Renal cortex interstitium (tissue), 11 donors: ENCODE data around the gene DDI2. TPM values are rescaled to one million over a fixed set of nuclear protein-coding genes. Genes with fewer than 3 reads are reported as not detected.
A peak's percentile ranks its signal among the peaks of the same experiment; 100 is the strongest.

ENCODE experiments used
- DNase-seq, 11 donors: peaks; one replicate each; pipeline ENCODE4 v3.0.0-alpha.2; 2013; ENCODE audit warnings: low read depth in 9 of 11, low spot score in 4 of 11; ENCODE audit errors: extremely low read depth in 1 of 11
- polyA plus RNA-seq, 3 donors: library from polyadenylated mRNA; unstranded; fragments of 120-200 nt; gene quantifications; one replicate each; pipeline ENCODE4 v1.2.1, GENCODE V29; 2013; ENCODE audit not compliant: insufficient read length in 3 of 3

The DDI2 gene
- polyA plus RNA-seq, 3 donors: 19.3 to 24.9 (median 22.1) TPM

DNA sequence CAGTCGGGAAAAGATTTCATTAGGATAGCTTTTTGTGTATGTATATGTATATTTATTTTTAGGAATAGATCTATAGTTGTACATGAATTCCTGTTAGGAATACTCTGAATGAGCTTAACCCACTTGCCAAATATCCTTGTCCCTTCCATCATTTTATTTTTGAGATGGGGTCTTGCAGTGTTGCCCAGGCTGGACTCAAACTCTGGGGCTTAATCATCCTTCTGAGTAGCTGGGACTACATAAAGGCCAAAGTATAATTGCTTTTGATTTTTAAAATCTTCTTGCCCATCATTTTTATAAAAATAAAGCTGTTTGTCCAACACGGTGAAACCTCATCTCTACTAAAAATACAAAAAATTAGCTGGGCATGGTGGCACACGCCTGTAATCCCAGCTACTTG is 46.7 kb downstream of the DDI2 start:
- no peak for DNase-seq

DNA sequence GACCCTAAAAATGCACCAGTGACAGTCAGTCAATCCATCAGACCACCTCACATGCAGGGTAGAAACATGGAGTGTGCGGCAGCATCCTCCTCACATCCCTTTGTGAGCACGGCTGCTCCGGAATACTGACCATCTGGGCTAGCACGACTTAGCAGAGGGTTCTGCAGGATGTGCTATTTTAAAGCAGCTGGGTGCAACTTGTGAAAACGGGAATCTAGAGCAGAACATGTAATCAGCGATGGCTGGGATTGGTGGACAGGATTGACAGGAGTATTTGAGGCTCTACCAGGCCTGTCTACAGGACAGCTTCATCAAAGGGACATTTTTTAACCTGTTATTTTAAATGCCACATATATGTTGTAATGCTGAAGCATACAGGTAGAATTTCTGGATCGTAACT is 50.1 kb downstream of the DDI2 start:
- no peak for DNase-seq

DNA sequence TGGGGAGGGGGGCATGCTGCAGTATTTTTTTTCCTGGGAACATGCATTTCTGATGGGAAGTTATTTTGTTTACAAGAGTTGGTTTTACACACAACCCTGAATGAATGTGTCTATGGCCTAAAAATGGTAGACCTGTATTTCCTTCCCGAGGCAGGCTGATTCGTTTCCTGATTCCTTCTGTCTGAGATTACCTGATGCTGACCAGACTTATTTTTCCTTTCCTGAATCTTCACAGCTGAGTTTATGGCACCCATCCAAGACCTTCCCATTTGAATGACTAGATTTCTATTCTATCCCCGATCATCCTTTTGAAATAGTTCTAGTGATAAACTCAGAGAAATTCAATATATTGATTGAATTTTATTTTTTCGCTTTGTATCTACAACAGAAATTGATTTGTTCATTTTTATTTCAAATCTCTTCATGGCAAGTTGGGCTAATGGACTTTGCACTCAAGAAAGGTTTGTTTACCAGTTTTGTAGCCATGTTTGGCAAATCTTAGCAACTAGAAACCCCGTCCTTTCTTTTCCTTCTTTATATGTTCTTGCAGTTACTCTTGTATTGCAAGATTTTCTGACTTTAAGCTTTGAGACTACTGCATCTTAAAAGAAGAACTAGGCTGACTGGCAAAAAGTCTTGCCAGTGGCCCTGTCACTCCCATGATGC is 51.0 kb downstream of the DDI2 start:
- no peak for DNase-seq

DNA sequence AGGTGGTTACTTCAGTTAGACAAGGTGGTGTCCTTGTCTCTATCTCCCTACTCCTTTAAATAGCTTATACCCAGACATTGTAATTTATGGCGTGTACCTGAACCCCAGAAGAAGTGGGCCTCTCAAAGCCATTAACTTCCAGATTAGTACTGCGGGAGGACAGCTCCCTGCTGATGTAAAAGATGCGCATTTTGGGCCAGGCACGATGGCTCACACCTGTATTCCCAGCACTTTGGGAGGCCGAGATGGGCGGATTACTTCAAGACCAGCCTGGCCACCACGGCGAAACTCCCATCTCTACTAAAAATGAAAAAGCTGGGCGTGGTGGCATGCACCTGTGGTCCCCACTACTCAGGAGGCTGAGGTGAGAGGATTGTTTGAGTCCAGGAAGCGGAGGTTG is 51.8 kb downstream of the DDI2 start:
- DNase-seq: no peak

DNA sequence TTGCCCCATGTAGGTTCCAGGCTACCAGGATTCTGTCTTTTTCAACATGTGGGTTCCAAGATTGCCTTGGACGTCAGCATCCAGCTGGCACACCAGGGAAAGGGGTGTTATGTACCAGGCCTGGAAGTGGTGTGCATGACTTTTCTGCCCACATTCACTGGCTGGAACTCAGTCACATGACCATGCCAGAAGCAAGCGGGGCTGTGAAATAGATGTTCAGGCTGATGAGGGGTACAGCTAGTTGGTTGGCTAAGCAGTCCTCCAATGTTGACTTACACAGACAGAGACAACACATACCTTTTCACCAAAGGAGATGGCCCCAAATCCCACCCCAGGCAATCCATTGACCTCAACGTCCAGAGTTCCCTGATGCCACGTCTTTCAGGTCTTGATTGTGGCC is 52.6 kb downstream of the DDI2 start:
- no peak for DNase-seq

DNA sequence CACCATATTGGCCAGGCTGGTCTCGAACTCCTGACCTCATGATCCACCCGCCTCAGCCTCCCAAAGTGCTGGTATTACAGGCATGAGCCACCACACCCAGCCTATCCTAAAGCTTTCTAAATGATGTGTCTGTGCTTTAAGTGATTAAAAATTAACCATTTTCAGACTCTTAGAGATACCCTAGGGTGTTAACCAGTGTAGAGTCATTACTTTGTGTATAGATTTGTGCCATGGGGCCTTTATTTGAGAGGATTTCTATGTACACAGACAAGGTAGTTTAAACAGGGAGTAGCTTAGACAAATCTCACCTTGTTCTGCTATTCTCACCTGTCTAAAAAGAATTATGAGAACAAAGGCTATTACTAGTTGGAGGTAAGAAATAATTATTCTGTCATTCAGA is 54.2 kb downstream of the DDI2 start:
- DNase-seq: no peak

DNA sequence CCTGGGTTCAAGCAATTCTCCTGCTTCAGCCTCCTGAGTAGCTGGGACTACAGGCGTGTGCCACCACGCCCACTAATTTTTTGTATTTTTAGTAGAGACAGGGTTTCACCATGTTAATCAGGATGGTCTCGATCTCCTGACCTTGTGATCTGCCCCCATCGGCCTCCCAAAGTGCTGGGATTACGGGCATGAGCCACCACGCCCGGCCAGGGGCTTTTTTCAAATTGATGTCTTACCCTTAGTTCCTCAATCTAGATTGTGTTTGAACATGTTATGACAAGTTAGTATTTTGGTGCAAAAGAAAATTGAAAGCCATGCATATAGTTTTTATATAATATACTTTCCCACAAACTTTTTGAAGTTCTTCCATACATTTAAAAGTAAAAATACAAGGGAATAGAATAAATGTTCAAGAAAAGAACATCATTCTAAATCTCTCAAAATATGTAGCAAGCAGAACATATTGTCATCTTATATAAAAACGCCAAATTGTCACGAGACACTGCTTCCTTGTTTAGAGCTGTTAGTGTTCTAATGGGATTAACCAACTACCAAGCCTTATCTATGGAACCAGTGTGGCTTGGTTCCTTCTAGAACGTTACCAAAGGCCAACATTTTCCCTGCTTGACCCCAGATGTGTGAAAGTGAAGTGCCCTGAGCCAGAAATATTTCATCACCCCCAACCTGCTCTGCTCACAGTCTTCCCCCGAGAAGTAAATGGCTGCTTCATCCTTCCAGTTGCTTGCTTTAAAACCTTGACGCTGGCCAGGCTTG is 57.3 kb downstream of the DDI2 start:
- no peak for DNase-seq

DNA sequence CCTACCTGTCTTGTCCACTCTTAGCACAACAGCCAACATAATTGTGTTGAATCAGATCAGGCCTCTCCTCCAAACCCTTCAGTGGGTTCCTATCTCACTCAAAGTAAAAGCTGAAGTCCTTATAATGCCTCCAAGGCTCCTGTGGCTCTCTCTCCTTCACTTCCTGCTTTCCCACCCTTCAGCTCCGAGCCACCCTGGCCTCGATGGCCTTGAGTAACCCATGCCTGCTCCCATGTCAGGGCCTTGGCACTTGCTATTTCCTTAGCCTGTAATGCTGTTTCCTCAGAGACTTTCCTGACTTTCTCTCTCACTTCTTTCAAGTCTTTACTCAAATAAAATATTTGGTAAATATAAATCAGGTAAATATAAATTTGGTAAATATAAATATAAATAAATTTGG is 58.8 kb downstream of the DDI2 start:
- DNase-seq: no peak

DNA sequence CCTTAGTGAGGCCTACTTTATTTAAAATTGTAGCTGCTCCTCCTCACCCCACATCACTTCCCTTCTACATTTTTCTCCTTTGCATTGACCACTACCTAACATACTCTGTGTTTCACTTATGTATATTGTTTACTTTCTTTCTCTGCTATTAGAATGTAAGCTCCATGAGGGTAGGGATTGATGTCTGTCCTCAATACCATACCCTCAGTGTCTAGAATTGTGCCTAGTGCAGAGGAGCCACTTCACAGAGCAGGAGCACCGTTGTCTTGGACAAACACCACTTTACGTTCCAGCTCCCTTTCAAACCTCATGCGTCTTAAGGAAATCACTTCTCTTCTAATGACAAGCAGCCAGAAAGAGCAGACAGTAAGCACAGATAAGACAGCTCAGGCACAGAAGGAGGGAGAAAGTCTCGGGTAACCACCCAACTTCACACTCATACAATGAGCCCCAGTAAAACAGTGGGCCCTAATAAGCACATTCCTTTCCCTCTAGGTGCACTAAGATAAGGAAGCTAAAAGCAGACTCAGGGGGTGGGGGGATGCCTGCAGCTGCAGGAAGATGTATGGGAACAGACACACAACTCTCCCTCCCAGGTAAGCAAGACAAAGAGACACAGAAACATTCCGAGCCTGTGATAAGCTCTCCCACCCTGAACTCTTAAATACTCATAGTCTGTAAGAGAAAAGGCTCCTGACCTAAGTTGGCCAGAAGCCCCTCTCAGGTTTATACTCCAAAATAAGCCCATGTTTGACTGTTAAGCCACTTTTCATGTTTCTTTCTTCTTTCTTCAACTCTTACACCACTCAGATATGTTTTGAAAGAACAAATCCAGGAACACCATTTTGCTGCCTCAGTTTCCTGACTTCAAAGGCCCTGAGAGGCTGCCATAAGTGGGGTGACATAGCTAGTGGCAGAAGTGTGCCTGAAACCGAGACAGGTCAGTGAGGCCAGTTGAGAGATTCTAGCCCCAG is 59.7 kb downstream of the DDI2 start:
- no peak for DNase-seq

DNA sequence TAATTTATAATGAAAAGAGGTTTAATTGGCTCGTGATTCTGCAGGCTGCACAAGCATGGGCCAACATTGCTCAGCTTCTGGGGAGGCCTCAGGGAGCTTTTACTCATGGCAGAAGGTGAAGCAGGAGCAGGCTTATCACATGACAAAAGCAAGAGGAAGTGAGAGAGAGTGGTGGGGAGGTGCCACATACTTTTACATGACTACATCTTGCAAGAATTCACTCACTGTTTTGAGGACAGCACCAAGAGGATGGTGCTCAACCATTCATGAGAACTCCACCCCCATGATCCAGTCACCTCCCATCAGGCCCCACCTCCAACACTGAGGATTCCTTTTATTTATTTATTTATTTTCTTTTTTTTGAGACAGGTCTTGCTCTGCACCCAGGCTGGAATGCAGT is 61.3 kb downstream of the DDI2 start:
- no peak for DNase-seq

DNA sequence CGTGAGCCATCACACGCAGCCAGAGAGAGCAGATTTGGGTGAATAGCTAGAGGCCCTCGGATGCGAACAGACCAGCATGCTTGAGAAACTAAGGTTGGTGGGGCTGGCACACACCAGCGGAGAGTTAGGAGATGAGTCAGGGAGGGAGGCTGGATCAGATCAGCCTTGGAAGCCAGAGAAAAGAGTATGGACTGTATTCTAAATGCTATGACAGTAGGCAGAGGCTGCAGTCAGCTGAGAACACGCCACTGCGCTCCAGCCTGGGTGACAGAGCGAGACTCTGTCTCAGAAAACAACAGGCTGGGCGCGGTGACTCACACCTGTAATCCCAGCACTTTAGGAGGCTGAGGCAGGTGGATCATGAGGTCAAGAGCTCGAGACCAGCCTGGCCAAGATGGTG is 62.9 kb downstream of the DDI2 start:
- no peak for DNase-seq

DNA sequence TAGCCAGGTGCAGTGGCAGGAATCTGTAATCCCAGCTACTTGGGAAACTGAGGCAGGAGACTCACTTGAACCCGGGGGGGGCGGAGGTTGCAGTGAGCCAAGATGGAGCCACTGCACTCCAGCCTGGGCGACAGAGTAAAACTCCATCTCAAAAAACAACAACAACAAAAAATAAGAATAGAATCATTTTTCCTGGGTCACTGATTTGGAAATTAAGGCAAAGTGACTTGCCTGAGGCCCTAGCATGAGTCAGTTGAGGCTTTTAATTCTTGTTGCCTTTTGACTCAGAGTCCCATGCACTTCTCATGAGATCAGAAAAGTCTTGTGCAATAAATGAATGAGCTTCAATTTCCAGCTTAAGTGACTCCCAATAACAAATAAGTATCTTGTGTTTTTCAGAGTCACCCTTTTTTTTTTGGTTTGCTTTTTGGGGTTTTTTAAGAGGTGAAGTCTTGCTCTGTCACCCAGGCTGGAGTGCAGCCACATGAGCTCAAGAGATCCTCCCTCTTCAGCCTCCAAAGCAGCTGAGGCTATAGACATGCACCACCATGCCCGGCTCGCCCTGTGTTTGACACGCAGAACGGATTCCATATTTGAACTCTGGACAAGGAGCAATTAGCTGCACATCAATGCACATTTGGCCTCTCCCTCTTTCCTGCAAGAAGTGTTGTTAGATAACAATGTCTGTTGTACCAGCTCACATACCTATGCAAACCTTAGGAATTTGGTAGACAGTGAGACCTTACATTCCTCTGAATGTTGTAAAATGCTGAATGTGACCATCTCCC is 63.5 kb downstream of the DDI2 start:
- no peak for DNase-seq

DNA sequence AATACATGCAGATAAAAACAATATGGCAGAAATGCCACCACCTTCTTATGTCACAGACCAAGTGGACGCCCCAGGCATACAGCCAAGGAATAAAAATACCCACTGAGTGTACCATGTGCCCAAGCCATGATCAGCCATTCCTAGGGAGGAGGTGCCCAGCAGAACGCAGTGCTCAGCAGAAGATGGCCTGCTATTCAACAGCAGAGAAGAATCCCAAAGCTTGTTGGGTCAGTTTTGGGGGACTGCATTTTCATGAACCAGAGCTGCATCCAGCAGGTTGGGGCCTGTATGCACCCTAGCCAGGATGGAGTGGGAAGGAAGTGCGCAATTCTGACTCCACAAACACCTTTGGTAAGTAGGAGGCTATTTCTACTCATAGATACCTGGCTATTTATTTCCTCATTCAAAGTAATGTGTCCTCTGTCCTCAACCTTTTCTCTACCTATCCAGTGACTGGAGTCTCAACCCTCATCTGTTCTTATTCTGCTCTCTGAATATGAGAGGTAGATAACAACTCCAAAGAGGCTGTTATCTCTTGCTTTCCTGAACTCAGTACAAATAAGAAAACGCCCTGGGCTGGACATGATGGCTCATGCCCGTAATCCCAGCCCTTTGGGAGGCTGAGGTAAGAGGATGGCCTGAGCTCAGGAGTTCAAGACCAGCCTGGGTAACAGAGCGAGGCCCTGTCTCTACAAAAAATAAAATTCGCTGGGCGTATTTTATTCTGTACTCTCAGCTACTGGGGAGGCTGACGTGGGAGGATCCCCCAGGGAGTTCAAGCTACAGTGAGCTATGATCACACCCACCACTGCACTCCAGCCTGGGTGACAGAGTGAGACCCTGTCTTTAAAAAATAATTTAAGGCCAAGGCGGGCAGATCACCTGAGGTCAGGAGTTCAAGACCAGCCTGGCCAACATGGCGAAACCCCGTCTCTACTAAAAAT is 64.4 kb downstream of the DDI2 start:
- no peak for DNase-seq

DNA sequence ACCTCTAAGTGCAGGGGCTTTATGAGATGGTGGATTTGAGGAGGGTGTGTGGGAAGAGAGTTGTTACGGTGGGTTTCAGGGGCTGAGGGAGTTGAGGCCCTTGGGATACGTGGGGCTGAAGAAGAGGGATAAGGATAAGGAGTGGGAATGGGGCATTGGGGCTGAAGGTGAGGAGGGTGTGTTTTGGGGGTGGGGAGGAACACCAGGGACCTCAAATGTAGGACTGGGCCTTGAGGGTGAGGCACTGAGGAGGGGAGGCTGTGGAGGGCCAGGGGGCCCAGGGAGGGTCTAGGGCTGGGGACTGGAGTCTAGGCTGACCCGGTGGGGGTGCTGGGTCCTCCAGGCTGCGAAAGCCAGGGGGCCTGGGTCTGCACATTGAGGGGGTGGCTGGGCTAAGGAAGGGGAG is 65.7 kb downstream of the DDI2 start:
- DNase-seq: no peak

DNA sequence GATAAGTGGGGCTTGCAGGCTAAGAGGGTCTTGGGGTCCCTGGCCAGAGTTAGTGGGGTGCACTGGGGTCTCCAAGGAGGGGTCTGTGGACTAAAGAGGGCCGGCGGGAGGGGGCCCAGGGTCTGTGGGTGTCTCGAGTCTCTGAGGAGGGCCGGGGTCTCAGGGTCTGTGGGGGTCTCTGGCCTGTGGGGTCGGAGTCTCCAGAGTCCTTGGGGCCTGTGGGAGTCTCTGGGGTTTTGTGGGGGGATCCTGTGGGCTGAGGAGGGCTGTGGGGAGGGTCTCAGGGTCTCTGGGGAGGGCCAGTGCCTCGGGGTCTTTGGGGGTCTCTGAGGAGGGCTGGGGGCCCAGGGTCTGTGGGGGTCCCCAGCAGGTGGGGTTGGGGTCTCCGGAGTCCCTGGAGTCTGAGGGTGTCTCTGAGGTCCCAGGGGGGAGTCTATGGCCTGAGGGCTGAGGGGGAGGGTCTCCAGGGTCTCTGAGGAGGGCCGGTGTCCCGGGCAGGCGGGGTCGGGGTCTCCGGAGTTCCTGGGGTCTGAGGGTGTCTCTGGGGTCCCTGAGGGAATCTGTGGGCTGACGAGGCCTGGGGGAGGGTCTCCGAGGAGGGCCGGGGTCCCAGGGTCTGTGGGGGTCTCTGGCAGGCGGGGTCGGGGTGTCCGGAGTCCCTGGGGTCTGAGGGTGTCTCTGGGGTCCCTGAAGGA is 66.2 kb downstream of the DDI2 start:
- DNase-seq: no peak

DNA sequence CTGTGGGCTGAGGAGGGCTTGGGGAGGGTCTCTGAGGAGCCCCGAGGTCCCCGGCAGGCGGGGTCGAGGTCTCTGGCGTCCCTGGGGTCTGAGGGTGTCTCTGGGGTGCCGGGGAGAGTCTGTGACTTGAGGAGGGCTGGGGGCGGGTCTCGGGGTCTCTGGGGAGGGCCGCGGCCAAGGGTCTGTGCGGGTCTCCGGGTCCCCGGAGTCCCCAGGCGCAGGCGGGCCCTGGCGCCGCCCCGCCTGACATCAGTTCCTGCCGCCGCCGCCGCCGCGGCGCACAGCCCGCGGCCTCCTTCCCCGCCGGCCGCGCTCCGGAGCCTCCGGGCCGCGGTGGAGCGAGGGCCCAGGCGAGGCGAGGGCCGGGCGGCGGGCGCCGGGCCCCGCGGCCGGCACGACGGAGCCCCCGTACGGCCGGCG is 66.8 kb downstream of the DDI2 start, which contains the start of gene PLEKHM2:
PLEKHM2 (plus strand) TSS at position 279 of the 420 bp plus-strand sequence. CDS start 239 bp downstream, outside the sequence.
- peak in 3 of 11 donors; percentile 34 to 55 (median 36) for DNase-seq
